ENCODE data around the gene MBD6. TPM values are rescaled to one million over a fixed set of nuclear protein-coding genes. Genes with fewer than 3 reads are reported as not detected.

The MBD6 gene
- total and polyA plus RNA-seq, 4 donors, result 9.4 to 74.0 (median 40.7) TPM

DNA sequence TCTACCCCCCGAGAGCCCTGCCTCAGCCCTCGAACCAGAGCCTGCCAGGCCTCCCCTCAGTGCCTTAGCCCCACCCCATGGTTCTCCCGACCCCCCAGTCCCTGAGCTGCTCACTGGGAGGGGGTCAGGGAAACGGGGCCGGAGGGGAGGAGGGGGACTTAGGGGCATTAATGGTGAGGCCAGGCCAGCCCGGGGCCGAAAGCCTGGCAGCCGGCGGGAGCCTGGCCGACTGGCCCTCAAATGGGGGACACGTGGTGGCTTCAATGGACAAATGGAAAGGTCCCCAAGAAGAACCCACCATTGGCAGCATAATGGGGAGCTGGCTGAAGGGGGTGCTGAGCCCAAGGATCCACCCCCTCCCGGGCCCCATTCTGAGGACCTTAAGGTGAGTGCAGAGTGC, 5.6 kb downstream of the MBD6 start:
- WGBS (ENCODE audit: insufficient coverage), result 93% methylated on average over 7 of the region's 12 CpGs
- DNase-seq (ENCODE audit: low read depth in 4 of 6, low spot score in 6 of 6), result no peak
- peaks cover 31% of the 10 kb centered on the region for H3K4me1 ChIP-seq (ENCODE audit: control insufficient read depth, insufficient read depth, low read length)
- H3K36me3 ChIP-seq (ENCODE audit: control insufficient read depth, insufficient read depth, low read length), result peaks cover 86% of the 10 kb centered on the region
- H3K9me3 ChIP-seq (ENCODE audit: control insufficient read depth, insufficient read depth, low read length), result no peaks in the 10 kb centered on the region
- H3K27ac ChIP-seq (ENCODE audit: low read depth, low read length), result no peak overlapping the region
- H3K27me3 ChIP-seq (ENCODE audit: control insufficient read depth, insufficient read depth, low read length), result no peaks in the 10 kb centered on the region
- H3K4me3 ChIP-seq (ENCODE audit: low read depth, low read length), result no peak overlapping the region

DNA sequence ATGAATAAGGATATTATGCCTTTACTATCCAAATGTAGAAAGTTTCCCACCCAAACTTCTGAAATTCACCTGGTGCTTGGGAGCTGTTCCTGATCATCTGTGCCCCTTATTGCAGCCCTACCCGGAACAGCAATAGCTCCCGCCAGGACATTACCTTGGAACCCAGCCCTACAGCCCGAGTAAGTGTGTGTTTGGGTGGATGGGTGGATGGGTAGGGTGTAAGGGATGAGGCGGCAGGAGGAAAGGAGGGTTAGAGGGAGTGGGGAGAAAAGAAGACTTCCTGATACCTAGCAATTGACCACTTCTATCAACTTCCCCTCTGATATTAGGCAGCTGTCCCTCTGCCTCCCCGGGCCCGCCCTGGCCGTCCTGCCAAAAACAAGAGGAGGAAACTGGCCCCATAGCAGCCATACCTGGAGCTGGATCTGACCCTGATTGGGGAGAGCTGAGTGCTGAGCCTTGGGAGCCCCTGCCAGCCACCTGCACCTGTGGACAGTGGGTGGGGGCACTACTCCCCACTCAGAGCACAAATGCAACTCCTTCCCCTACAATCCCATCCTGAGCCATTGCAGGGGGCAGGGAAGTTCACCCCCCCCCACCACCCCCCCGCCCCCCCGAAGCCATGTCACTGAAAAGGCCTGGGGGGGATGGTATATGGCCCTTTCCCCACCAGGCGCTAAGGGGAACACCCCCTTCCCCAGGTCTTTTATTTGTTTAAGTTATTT, 6.4 kb downstream of the MBD6 start:
- Histone ChIP-seq H3K9me3 (ENCODE audit: control insufficient read depth, insufficient read depth, low read length) (no peaks in the 10 kb centered on the region), H3K4me1 (ENCODE audit: control insufficient read depth, insufficient read depth, low read length) (peaks cover 23% of the 10 kb centered on the region), H3K27ac (ENCODE audit: low read depth, low read length) (no peak overlapping the region), H3K27me3 (ENCODE audit: control insufficient read depth, insufficient read depth, low read length) (no peaks in the 10 kb centered on the region), H3K36me3 (ENCODE audit: control insufficient read depth, insufficient read depth, low read length) (peaks cover 94% of the 10 kb centered on the region), H3K4me3 (ENCODE audit: low read depth, low read length) (no peak overlapping the region)
- no peak for DNase-seq (ENCODE audit: low read depth in 4 of 6, low spot score in 6 of 6)
- whole genome bisulfite sequencing (ENCODE audit: insufficient coverage), result 92% methylated on average over 3 of the region's 10 CpGs

DNA sequence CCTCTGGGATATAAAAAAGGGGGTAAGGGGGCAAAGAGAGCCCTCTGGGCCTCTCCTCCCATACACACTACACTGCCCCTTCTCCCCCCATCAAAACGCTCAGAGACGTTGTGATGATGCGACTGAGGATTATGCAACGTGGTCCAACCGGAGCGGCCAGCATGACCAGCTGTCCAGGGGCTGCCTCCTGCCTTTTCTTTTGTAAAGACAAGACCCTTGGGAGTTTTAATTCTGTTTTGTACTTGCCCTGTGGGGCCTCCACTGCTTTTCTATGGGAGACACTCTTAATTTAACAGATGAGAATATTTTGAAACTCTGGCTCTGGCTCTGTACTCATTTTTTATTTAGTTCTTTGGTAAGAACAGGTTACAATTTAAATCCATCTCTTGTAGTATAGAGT, 7.2 kb downstream of the MBD6 start:
- 58% methylated on average over 4 of the region's 6 CpGs for WGBS (ENCODE audit: insufficient coverage)
- peaks cover 15% of the 10 kb centered on the region for H3K4me1 ChIP-seq (ENCODE audit: control insufficient read depth, insufficient read depth, low read length)
- DNase-seq (ENCODE audit: low read depth in 4 of 6, low spot score in 6 of 6), result no peak
- H3K27ac ChIP-seq (ENCODE audit: low read depth, low read length), result no peak overlapping the region
- no peak overlapping the region for H3K4me3 ChIP-seq (ENCODE audit: low read depth, low read length)
- H3K36me3 ChIP-seq (ENCODE audit: control insufficient read depth, insufficient read depth, low read length), result peaks cover 95% of the 10 kb centered on the region
- H3K9me3 ChIP-seq (ENCODE audit: control insufficient read depth, insufficient read depth, low read length), result no peaks in the 10 kb centered on the region
- H3K27me3 ChIP-seq (ENCODE audit: control insufficient read depth, insufficient read depth, low read length), result no peaks in the 10 kb centered on the region

DNA sequence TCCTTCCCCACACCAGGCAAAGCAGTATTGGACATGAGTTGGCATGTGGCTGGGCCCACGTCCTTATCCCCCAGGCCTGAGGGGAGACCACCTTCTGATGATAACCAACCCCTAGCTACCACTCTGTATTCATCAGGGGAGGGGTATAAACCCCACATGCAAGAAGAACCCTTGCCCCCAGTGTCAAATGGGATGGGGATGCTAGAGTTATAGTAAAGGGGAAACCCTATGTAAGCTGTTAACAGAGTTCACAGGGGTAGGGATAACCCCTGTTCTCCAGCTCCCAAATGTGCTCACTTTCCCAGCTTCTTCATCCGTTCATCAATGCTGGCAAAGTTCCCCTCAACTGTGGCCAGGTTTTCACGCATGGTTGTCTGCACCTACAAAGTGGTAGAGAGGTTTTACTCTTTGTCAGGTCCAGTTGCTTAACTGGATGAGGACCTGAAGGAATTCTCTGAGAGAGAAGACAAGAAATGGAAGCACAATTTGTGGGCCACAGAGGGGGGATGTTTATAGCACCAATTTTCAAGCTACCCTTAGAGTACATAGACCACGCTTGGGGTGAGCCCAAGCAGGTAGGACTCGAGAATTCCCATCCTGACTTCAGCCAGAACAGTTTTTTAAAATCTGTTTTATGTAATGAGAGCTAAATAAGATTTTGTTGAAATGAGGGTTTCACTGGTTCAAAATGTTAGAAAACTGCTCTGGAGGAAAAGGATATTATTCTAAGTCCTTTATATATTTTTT, 7.9 kb downstream of the MBD6 start:
- Histone ChIP-seq H3K27me3 (ENCODE audit: control insufficient read depth, insufficient read depth, low read length) (no peaks in the 10 kb centered on the region), H3K9me3 (ENCODE audit: control insufficient read depth, insufficient read depth, low read length) (no peaks in the 10 kb centered on the region), H3K27ac (ENCODE audit: low read depth, low read length) (no peak overlapping the region), H3K36me3 (ENCODE audit: control insufficient read depth, insufficient read depth, low read length) (peaks cover 95% of the 10 kb centered on the region), H3K4me1 (ENCODE audit: control insufficient read depth, insufficient read depth, low read length) (peaks cover 7% of the 10 kb centered on the region), H3K4me3 (ENCODE audit: low read depth, low read length) (no peak overlapping the region)
- no peak for DNase-seq (ENCODE audit: low read depth in 4 of 6, low spot score in 6 of 6)
- WGBS (ENCODE audit: insufficient coverage), result no CpG with 5 or more reads among the region's 5 CpGs

GRCh38 chr12:57531836-57532235, 9.2 kb downstream of the MBD6 start:
- H3K27ac ChIP-seq (ENCODE audit: low read depth, low read length), result no peak overlapping the region
- no peaks in the 10 kb centered on the region for H3K4me1 ChIP-seq (ENCODE audit: control insufficient read depth, insufficient read depth, low read length)
- peaks cover 89% of the 10 kb centered on the region for H3K36me3 ChIP-seq (ENCODE audit: control insufficient read depth, insufficient read depth, low read length)
- no peaks in the 10 kb centered on the region for H3K27me3 ChIP-seq (ENCODE audit: control insufficient read depth, insufficient read depth, low read length)
- H3K9me3 ChIP-seq (ENCODE audit: control insufficient read depth, insufficient read depth, low read length), result no peaks in the 10 kb centered on the region
- WGBS (ENCODE audit: insufficient coverage), result 70% methylated on average over 1 of the region's 1 CpG
- no peak for DNase-seq (ENCODE audit: low read depth in 4 of 6, low spot score in 6 of 6)
- no peak overlapping the region for H3K4me3 ChIP-seq (ENCODE audit: low read depth, low read length)

DNA sequence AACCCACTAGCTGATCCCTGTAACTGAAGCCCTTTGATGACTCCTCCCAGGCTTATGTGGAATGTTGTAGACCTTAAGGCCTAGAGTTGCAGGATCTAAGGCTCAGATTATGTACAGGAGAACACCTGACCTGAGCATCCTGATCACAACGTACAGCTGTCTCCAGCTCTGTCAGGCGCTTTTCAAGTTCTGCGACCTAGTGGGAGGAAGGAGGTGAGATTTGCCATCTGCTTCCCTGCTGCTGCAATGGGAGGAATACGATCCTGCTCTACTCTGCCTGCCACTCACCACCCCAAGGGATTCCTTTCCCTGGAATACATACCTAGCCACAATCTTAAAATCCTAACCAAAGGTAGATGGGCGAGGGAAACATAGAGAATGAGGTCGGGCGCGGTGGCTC, 10.5 kb downstream of the MBD6 start:
- peaks cover 89% of the 10 kb centered on the region for H3K36me3 ChIP-seq (ENCODE audit: control insufficient read depth, insufficient read depth, low read length)
- H3K4me3 ChIP-seq (ENCODE audit: low read depth, low read length), result no peak overlapping the region
- WGBS (ENCODE audit: insufficient coverage), result 100% methylated on average over 1 of the region's 8 CpGs
- DNase-seq (ENCODE audit: low read depth in 4 of 6, low spot score in 6 of 6), result no peak
- no peak overlapping the region for H3K27ac ChIP-seq (ENCODE audit: low read depth, low read length)
- no peaks in the 10 kb centered on the region for H3K4me1 ChIP-seq (ENCODE audit: control insufficient read depth, insufficient read depth, low read length)
- no peaks in the 10 kb centered on the region for H3K9me3 ChIP-seq (ENCODE audit: control insufficient read depth, insufficient read depth, low read length)
- H3K27me3 ChIP-seq (ENCODE audit: control insufficient read depth, insufficient read depth, low read length), result no peaks in the 10 kb centered on the region

- peaks cover 89% of the 10 kb centered on the region for H3K36me3 ChIP-seq (ENCODE audit: control insufficient read depth, insufficient read depth, low read length)
- no peak overlapping the region for H3K27ac ChIP-seq (ENCODE audit: low read depth, low read length)
- WGBS (ENCODE audit: insufficient coverage), result 94% methylated on average over 5 of the region's 5 CpGs
- H3K27me3 ChIP-seq (ENCODE audit: control insufficient read depth, insufficient read depth, low read length), result no peaks in the 10 kb centered on the region
- DNase-seq (ENCODE audit: low read depth in 4 of 6, low spot score in 6 of 6), result no peak
- H3K4me1 ChIP-seq (ENCODE audit: control insufficient read depth, insufficient read depth, low read length), result no peaks in the 10 kb centered on the region
- no peak overlapping the region for H3K4me3 ChIP-seq (ENCODE audit: low read depth, low read length)
- H3K9me3 ChIP-seq (ENCODE audit: control insufficient read depth, insufficient read depth, low read length), result no peaks in the 10 kb centered on the region
Observed at GRCh38 chr12:57534250-57534649, 11.6 kb downstream of the MBD6 start.

- no peak overlapping the region for H3K4me3 ChIP-seq (ENCODE audit: low read depth, low read length)
- H3K4me1 ChIP-seq (ENCODE audit: control insufficient read depth, insufficient read depth, low read length), result no peaks in the 10 kb centered on the region
- H3K27ac ChIP-seq (ENCODE audit: low read depth, low read length), result no peak overlapping the region
- WGBS (ENCODE audit: insufficient coverage), result 94% methylated on average over 2 of the region's 3 CpGs
- no peaks in the 10 kb centered on the region for H3K27me3 ChIP-seq (ENCODE audit: control insufficient read depth, insufficient read depth, low read length)
- no peaks in the 10 kb centered on the region for H3K9me3 ChIP-seq (ENCODE audit: control insufficient read depth, insufficient read depth, low read length)
- DNase-seq (ENCODE audit: low read depth in 4 of 6, low spot score in 6 of 6), result no peak
- H3K36me3 ChIP-seq (ENCODE audit: control insufficient read depth, insufficient read depth, low read length), result peaks cover 84% of the 10 kb centered on the region
Observed at GRCh38 chr12:57534991-57535543, 12.4 kb downstream of the MBD6 start.

GRCh38 chr12:57535764-57536596, 13.4 kb downstream of the MBD6 start:
- DNase-seq (ENCODE audit: low read depth in 4 of 6, low spot score in 6 of 6), result no peak
- Histone ChIP-seq H3K36me3 (ENCODE audit: control insufficient read depth, insufficient read depth, low read length) (peaks cover 78% of the 10 kb centered on the region), H3K9me3 (ENCODE audit: control insufficient read depth, insufficient read depth, low read length) (no peaks in the 10 kb centered on the region), H3K4me3 (ENCODE audit: low read depth, low read length) (no peak overlapping the region), H3K27ac (ENCODE audit: low read depth, low read length) (no peak overlapping the region), H3K4me1 (ENCODE audit: control insufficient read depth, insufficient read depth, low read length) (no peaks in the 10 kb centered on the region), H3K27me3 (ENCODE audit: control insufficient read depth, insufficient read depth, low read length) (no peaks in the 10 kb centered on the region)
- 70% methylated on average over 4 of the region's 6 CpGs for WGBS (ENCODE audit: insufficient coverage)
